HepG2 (cell line): ENCODE data around the gene ZNF8. TPM values are rescaled to one million over a fixed set of nuclear protein-coding genes. Genes with fewer than 3 reads are reported as not detected.

Source experiments
- ATRX ChIP-seq: sonication (generic); formaldehyde crosslinking; IDR thresholded peaks from 2 replicates; pipeline ENCODE4 v1.4.0; 2020; ENCODE audit warnings: missing genetic modification reagents, borderline replicate concordance
- CCAR2 ChIP-seq: fragments of 200-400 bp; formaldehyde crosslinking; optimal IDR thresholded peaks from 2 replicates; pipeline ENCODE3; 2018; ENCODE audit warnings: low read depth, mild to moderate bottlenecking, low read length, moderate library complexity
- CREB1 ChIP-seq, 2 experiments: fragments of 450-650 bp in 1 of 2; IDR thresholded peaks; 2 replicates each; pipeline ENCODE4 v1.6.1; 2016 to 2017; ENCODE audit warnings: control low read depth in 1 of 2, mild to moderate bottlenecking in 1 of 2, missing compliant biosample characterization in 1 of 2, missing genetic modification characterization in 1 of 2
- REPIN1 ChIP-seq: sonication (generic); formaldehyde crosslinking; IDR thresholded peaks from 2 replicates; pipeline ENCODE4 v1.8.0; 2022; ENCODE audit warnings: missing genetic modification reagents, low read depth, mild to moderate bottlenecking, borderline replicate concordance
- RERE ChIP-seq: IDR thresholded peaks from 2 replicates; pipeline ENCODE4 v1.6.1; 2016; ENCODE audit warnings: low read depth, missing genetic modification reagents, missing compliant biosample characterization
- YEATS4 ChIP-seq: sonication (generic); formaldehyde crosslinking; IDR thresholded peaks from 2 replicates; pipeline ENCODE4 v1.4.0; 2020; ENCODE audit warnings: missing genetic modification reagents, borderline replicate concordance
- ZNF451 ChIP-seq: sonication (generic); formaldehyde crosslinking; IDR thresholded peaks from 2 replicates; pipeline ENCODE4 v1.5.0; 2020; ENCODE audit warnings: mild to moderate bottlenecking, missing genetic modification reagents
- ZNF746 ChIP-seq: sonication (generic); formaldehyde crosslinking; IDR thresholded peaks from 2 replicates; pipeline ENCODE4 v1.8.0; 2022; ENCODE audit warnings: mild to moderate bottlenecking, missing genetic modification reagents
- polyA plus RNA-seq, 8 experiments: library from polyadenylated mRNA; depleted of rRNA in 3 of 8; stranded (reverse) in 7 of 8; unstranded in 1 of 8; fragments of >200 nt; fragmentation: Illumina TruSeq in 4 of 8; extraction: Trizol in 4 of 8; gene quantifications; 2 replicates each; pipeline versions ENCODE4 v1.2.1 to v1.2.3, GENCODE V29; 2011 to 2016; ENCODE audit warnings: low read depth in 4 of 8, missing spikeins in 1 of 8, mixed read lengths in 1 of 8; ENCODE audit not compliant: insufficient read depth in 1 of 8
- total RNA-seq, 5 experiments: library from RNA; depleted of rRNA; stranded (reverse); fragments of >200 nt; fragmentation: Illumina TruSeq; extraction: Trizol; gene quantifications; 2 replicates each; pipeline ENCODE4 v1.2.3, GENCODE V29; 2016; ENCODE audit warnings: low read depth in 1 of 5
- TF ChIP-seq, protein P1 (sequence below): sonication (generic); formaldehyde crosslinking; IDR thresholded peaks from 2 replicates; pipeline ENCODE4 v1.5.1; 2020; ENCODE audit warnings: missing genetic modification reagents, mild to moderate bottlenecking, borderline replicate concordance
- TF ChIP-seq, protein P2 (sequence below): sonication (generic); formaldehyde crosslinking; IDR thresholded peaks from 2 replicates; pipeline ENCODE4 v1.5.1; 2020; ENCODE audit warnings: mild to moderate bottlenecking, missing genetic modification reagents, moderate library complexity
- TF ChIP-seq, protein P3 (sequence below): sonication (generic); formaldehyde crosslinking; IDR thresholded peaks from 2 replicates; pipeline ENCODE4 v1.8.1; 2023; ENCODE audit warnings: mild to moderate bottlenecking, missing genetic modification reagents, borderline replicate concordance
- TF ChIP-seq, protein P4 (sequence below): sonication (generic); formaldehyde crosslinking; IDR thresholded peaks from 2 replicates; pipeline ENCODE4; 2020; ENCODE audit warnings: missing genetic modification reagents, mild to moderate bottlenecking, borderline replicate concordance

The ZNF8 gene
- total and polyA plus RNA-seq, 2 of the 13 experiments (the other 11 are each of a cell fraction or from before 2014, with no cell fraction given) = 3.1 to 3.3 TPM

GRCh38 chr19:58326914-58327726 is 48.4 kb downstream of the ZNF8 start, which contains the start of gene ZSCAN22 (continued):
- TF ChIP-seq ATRX (no peak), REPIN1 (peak; percentile 86; the same call in 1 of the 2 replicates), CREB1 (IDR thresholded peaks at IDR 0.05) (peak; percentile 88), CREB1 (CRISPR knock-in tag; IDR thresholded peaks at IDR 0.05) (peak; percentile 97), RERE (CRISPR knock-in tag) (peak; percentile 54; the same call in 1 of the 2 replicates), ZNF451 (CRISPR knock-in tag) (no peak; the same call in none of the 2 replicates), ZNF746 (CRISPR knock-in tag) (no peak), YEATS4 (CRISPR knock-in tag) (peak; percentile 93; the same call in 1 of the 2 replicates), CCAR2 (no peak)
- TF ChIP-seq, protein P1, sequence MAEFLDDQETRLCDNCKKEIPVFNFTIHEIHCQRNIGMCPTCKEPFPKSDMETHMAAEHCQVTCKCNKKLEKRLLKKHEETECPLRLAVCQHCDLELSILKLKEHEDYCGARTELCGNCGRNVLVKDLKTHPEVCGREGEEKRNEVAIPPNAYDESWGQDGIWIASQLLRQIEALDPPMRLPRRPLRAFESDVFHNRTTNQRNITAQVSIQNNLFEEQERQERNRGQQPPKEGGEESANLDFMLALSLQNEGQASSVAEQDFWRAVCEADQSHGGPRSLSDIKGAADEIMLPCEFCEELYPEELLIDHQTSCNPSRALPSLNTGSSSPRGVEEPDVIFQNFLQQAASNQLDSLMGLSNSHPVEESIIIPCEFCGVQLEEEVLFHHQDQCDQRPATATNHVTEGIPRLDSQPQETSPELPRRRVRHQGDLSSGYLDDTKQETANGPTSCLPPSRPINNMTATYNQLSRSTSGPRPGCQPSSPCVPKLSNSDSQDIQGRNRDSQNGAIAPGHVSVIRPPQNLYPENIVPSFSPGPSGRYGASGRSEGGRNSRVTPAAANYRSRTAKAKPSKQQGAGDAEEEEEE = no peak
- TF ChIP-seq, protein P2, sequence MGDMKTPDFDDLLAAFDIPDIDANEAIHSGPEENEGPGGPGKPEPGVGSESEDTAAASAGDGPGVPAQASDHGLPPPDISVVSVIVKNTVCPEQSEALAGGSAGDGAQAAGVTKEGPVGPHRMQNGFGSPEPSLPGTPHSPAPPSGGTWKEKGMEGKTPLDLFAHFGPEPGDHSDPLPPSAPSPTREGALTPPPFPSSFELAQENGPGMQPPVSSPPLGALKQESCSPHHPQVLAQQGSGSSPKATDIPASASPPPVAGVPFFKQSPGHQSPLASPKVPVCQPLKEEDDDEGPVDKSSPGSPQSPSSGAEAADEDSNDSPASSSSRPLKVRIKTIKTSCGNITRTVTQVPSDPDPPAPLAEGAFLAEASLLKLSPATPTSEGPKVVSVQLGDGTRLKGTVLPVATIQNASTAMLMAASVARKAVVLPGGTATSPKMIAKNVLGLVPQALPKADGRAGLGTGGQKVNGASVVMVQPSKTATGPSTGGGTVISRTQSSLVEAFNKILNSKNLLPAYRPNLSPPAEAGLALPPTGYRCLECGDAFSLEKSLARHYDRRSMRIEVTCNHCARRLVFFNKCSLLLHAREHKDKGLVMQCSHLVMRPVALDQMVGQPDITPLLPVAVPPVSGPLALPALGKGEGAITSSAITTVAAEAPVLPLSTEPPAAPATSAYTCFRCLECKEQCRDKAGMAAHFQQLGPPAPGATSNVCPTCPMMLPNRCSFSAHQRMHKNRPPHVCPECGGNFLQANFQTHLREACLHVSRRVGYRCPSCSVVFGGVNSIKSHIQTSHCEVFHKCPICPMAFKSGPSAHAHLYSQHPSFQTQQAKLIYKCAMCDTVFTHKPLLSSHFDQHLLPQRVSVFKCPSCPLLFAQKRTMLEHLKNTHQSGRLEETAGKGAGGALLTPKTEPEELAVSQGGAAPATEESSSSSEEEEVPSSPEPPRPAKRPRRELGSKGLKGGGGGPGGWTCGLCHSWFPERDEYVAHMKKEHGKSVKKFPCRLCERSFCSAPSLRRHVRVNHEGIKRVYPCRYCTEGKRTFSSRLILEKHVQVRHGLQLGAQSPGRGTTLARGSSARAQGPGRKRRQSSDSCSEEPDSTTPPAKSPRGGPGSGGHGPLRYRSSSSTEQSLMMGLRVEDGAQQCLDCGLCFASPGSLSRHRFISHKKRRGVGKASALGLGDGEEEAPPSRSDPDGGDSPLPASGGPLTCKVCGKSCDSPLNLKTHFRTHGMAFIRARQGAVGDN (CRISPR knock-in tag) = peak; percentile 90
- TF ChIP-seq, protein P3, sequence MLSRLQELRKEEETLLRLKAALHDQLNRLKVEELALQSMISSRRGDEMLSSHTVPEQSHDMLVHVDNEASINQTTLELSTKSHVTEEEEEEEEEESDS (CRISPR knock-in tag) = no peak
- TF ChIP-seq, protein P4, sequence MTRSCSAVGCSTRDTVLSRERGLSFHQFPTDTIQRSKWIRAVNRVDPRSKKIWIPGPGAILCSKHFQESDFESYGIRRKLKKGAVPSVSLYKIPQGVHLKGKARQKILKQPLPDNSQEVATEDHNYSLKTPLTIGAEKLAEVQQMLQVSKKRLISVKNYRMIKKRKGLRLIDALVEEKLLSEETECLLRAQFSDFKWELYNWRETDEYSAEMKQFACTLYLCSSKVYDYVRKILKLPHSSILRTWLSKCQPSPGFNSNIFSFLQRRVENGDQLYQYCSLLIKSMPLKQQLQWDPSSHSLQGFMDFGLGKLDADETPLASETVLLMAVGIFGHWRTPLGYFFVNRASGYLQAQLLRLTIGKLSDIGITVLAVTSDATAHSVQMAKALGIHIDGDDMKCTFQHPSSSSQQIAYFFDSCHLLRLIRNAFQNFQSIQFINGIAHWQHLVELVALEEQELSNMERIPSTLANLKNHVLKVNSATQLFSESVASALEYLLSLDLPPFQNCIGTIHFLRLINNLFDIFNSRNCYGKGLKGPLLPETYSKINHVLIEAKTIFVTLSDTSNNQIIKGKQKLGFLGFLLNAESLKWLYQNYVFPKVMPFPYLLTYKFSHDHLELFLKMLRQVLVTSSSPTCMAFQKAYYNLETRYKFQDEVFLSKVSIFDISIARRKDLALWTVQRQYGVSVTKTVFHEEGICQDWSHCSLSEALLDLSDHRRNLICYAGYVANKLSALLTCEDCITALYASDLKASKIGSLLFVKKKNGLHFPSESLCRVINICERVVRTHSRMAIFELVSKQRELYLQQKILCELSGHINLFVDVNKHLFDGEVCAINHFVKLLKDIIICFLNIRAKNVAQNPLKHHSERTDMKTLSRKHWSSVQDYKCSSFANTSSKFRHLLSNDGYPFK (CRISPR knock-in tag) = peak; percentile 93; the same call in 1 of the 2 replicates
